Measurements from ENCODE around the gene C5orf47.

Gene C5orf47

GRCh38 chr5:174022384-174023095 lies 33.6 kb downstream of the C5orf47 start:
- Histone ChIP-seq H3K36me3 (no peaks in the 10 kb centered on the region), H3K4me2 (no peak overlapping the region), H3K4me1 (no peaks in the 10 kb centered on the region), H3K27ac (no peak overlapping the region), H3K4me3 (no peak overlapping the region), H4K20me1 (no peaks in the 10 kb centered on the region), H3K27me3 (no peaks in the 10 kb centered on the region), H3K9ac (no peak overlapping the region), H3K9me3 (no peaks in the 10 kb centered on the region)
- TF ChIP-seq Cebpa-rat (IDR thresholded peaks at IDR 0.05), result no peak

- no peak for TF ChIP-seq Cebpa-rat (IDR thresholded peaks at IDR 0.05)
- Histone ChIP-seq H3K4me3 (no peak overlapping the region), H3K4me1 (no peaks in the 10 kb centered on the region), H3K4me2 (no peak overlapping the region), H3K27ac (no peak overlapping the region), H3K27me3 (no peaks in the 10 kb centered on the region), H3K9me3 (peaks cover 27% of the 10 kb centered on the region; the same call in 1 of the 2 replicates), H4K20me1 (no peaks in the 10 kb centered on the region), H3K9ac (no peak overlapping the region), H3K36me3 (no peaks in the 10 kb centered on the region)
These were observed 41.3 kb downstream of the C5orf47 start for GRCh38 chr5:174030286-174030685.

- Histone ChIP-seq H4K20me1 (no peaks in the 10 kb centered on the region; the same call in 1 of the 2 replicates), H3K4me2 (peak overlapping the region; percentile 15; the same call in 1 of the 2 replicates), H3K9ac (no peak overlapping the region), H3K27ac (no peak overlapping the region), H3K4me3 (no peak overlapping the region), H3K36me3 (no peaks in the 10 kb centered on the region), H3K4me1 (peaks cover 14% of the 10 kb centered on the region), H3K27me3 (no peaks in the 10 kb centered on the region), H3K9me3 (no peaks in the 10 kb centered on the region)
- TF ChIP-seq Cebpa-rat (IDR thresholded peaks at IDR 0.05), result no peak
These were observed 55.7 kb downstream of the C5orf47 start for GRCh38 chr5:174044466-174045254.

- no peak within 1 kb of the TSS for H3K9ac ChIP-seq
- H3K27ac ChIP-seq, result no peak within 1 kb of the TSS
- no peaks in the 10 kb centered on the region for H3K9me3 ChIP-seq
- H4K20me1 ChIP-seq, result no peaks in the 10 kb centered on the region; the same call in 1 of the 2 replicates
- H3K36me3 ChIP-seq, result no peaks in the 10 kb centered on the region
- no peak for TF ChIP-seq Cebpa-rat (IDR thresholded peaks at IDR 0.05)
- peak within 1 kb of the TSS; percentile 15; the same call in 1 of the 2 replicates for H3K4me2 ChIP-seq
- no peak within 1 kb of the TSS for H3K4me3 ChIP-seq
- peaks cover 14% of the 10 kb centered on the region for H3K4me1 ChIP-seq
- no peaks in the 10 kb centered on the region for H3K27me3 ChIP-seq
These were observed 56.6 kb downstream of the C5orf47 start, which contains the start of gene NSG2 for GRCh38 chr5:174045470-174046025. TSS of gene NSG2 (plus strand) at chr5:174045706. CDS start at chr5:174046756, 1,050 bp downstream.

GRCh38 chr5:174046558-174046957 lies 57.6 kb downstream of the C5orf47 start:
- H4K20me1 ChIP-seq, result no peaks in the 10 kb centered on the region; the same call in 1 of the 2 replicates

GRCh38 chr5:174047472-174048099 lies 58.6 kb downstream of the C5orf47 start:
- Histone ChIP-seq H3K27me3 (no peaks in the 10 kb centered on the region), H3K4me1 (peaks cover 14% of the 10 kb centered on the region), H4K20me1 (no peaks in the 10 kb centered on the region; the same call in 1 of the 2 replicates), H3K9ac (no peak overlapping the region), H3K4me3 (no peak overlapping the region), H3K36me3 (no peaks in the 10 kb centered on the region), H3K27ac (no peak overlapping the region), H3K9me3 (no peaks in the 10 kb centered on the region), H3K4me2 (no peak overlapping the region)
- TF ChIP-seq Cebpa-rat (IDR thresholded peaks at IDR 0.05), result no peak

More at GRCh38 chr5:174046558-174046957, 57.6 kb downstream of the C5orf47 start:
- Histone ChIP-seq H3K27ac (no peak overlapping the region), H3K36me3 (no peaks in the 10 kb centered on the region), H3K9ac (no peak overlapping the region), H3K4me1 (peaks cover 14% of the 10 kb centered on the region), H3K9me3 (no peaks in the 10 kb centered on the region), H3K27me3 (no peaks in the 10 kb centered on the region), H3K4me2 (no peak overlapping the region), H3K4me3 (no peak overlapping the region)
- no peak for TF ChIP-seq Cebpa-rat (IDR thresholded peaks at IDR 0.05)

GRCh38 chr5:174052636-174053035 lies 63.7 kb downstream of the C5orf47 start:
- H3K36me3 ChIP-seq, result no peaks in the 10 kb centered on the region
- no peaks in the 10 kb centered on the region for H3K27me3 ChIP-seq
- no peak for TF ChIP-seq Cebpa-rat (IDR thresholded peaks at IDR 0.05)
- no peaks in the 10 kb centered on the region for H3K9me3 ChIP-seq
- H4K20me1 ChIP-seq, result no peaks in the 10 kb centered on the region; the same call in 1 of the 2 replicates
- no peaks in the 10 kb centered on the region for H3K4me1 ChIP-seq
- H3K27ac ChIP-seq, result no peak overlapping the region
- H3K4me2 ChIP-seq, result no peak overlapping the region
- no peak overlapping the region for H3K9ac ChIP-seq
- H3K4me3 ChIP-seq, result no peak overlapping the region

GRCh38 chr5:174053905-174054304 lies 64.9 kb downstream of the C5orf47 start:
- no peak for TF ChIP-seq Cebpa-rat (IDR thresholded peaks at IDR 0.05)
- H4K20me1 ChIP-seq, result no peaks in the 10 kb centered on the region; the same call in 1 of the 2 replicates
- H3K4me3 ChIP-seq, result no peak overlapping the region
- H3K4me2 ChIP-seq, result no peak overlapping the region
- no peak overlapping the region for H3K9ac ChIP-seq
- no peaks in the 10 kb centered on the region for H3K36me3 ChIP-seq
- no peaks in the 10 kb centered on the region for H3K4me1 ChIP-seq
- no peaks in the 10 kb centered on the region for H3K9me3 ChIP-seq
- no peak overlapping the region for H3K27ac ChIP-seq
- H3K27me3 ChIP-seq, result no peaks in the 10 kb centered on the region
